Spleen (tissue), 11 donors: ENCODE data around the gene KRT7. TPM values are rescaled to one million over a fixed set of nuclear protein-coding genes. Genes with fewer than 3 reads are reported as not detected.

ENCODE experiments used
- DNase-seq: peaks from one replicate; pipeline ENCODE4 v3.0.0-alpha.2; 2020
- H3K27ac ChIP-seq, 8 donors: fragments of 200-600 bp; sonication (generic) in 7 of 8; 1 replicate in 4 of 8; 2 replicates in 4 of 8; pipeline versions ENCODE4 v1.5.0 to v1.8.0; 2016 to 2021; ENCODE audit warnings: inconsistent platforms in 4 of 8, mild to moderate bottlenecking in 4 of 8, moderate library complexity in 1 of 8
- H3K27me3 ChIP-seq, 7 donors: fragments of 200-600 bp; sonication (generic) in 6 of 7; replicated peaks in 1 of 7; 1 replicate in 4 of 7; 2 replicates in 3 of 7; pipeline versions ENCODE4 v1.5.0 to v1.8.0; 2016 to 2021; ENCODE audit warnings: inconsistent platforms in 3 of 7, mild to moderate bottlenecking in 1 of 7
- H3K36me3 ChIP-seq, 6 donors: fragments of 200-600 bp; sonication (generic) in 5 of 6; 1 replicate in 4 of 6; 2 replicates in 2 of 6; pipeline versions ENCODE4 v1.5.0 to v1.8.0; 2016 to 2021; ENCODE audit warnings: inconsistent platforms in 2 of 6
- H3K4me1 ChIP-seq, 6 donors: fragments of 200-600 bp; sonication (generic) in 5 of 6; 1 replicate in 3 of 6; 2 replicates in 3 of 6; pipeline versions ENCODE4 v1.5.0 to v1.8.0; 2016 to 2021; ENCODE audit warnings: inconsistent platforms in 3 of 6
- H3K4me3 ChIP-seq, 8 donors: fragments of 200-600 bp; sonication (generic) in 7 of 8; 1 replicate in 4 of 8; 2 replicates in 4 of 8; pipeline versions ENCODE4 v1.5.0 to v1.8.0; 2016 to 2021; ENCODE audit warnings: inconsistent platforms in 4 of 8, mild to moderate bottlenecking in 4 of 8, moderate library complexity in 2 of 8
- H3K9me3 ChIP-seq, 8 donors: fragments of 200-600 bp; sonication (generic) in 7 of 8; 1 replicate in 4 of 8; 2 replicates in 4 of 8; pipeline versions ENCODE4 v1.5.0 to v1.8.0; 2016 to 2021; ENCODE audit warnings: inconsistent platforms in 4 of 8
- POLR2A ChIP-seq, 3 donors: fragments of 450-650 bp; IDR thresholded peaks; one replicate each; pipeline ENCODE4 v1.5.1; 2017; ENCODE audit warnings: antibody characterized with exemption in 3 of 3, mild to moderate bottlenecking in 1 of 3
- POLR2AphosphoS5 ChIP-seq, 3 donors: sonication (generic); formaldehyde crosslinking; IDR thresholded peaks; one replicate each; pipeline ENCODE4 v1.5.1; 2017; ENCODE audit warnings: antibody characterized with exemption in 3 of 3
- WGBS, 5 donors: extraction: QIAGEN DNeasy Blood & Tissue Kit in 3 of 5; methylation state at CpG; one replicate each; pipeline versions ENCODE4 v1.1.5 to v1.1.7; 2013 to 2018; 5-methylcytosine and 5-hydroxymethylcytosine counted together
- intact Hi-C: fragments of 100-400 bp; cut with DNase I; formaldehyde crosslinking; loops from one replicate; pipeline ENCODE4 v1.15.0; 2023; ENCODE audit warnings: low total_unique reads
- polyA plus RNA-seq, 3 donors: library from polyadenylated mRNA; stranded (reverse); fragments of 200-250 nt; gene quantifications; one replicate each; pipeline ENCODE4 v1.2.1, GENCODE V29; 2013
- total RNA-seq, 7 donors: library from RNA; depleted of rRNA in 3 of 7; stranded (reverse); fragments of >200 nt in 3 of 7; fragmentation: NEBNext Ultra II Directional in 4 of 7; extraction: Animal tissue kit (Norgen Biotek cat#: 25700) in 4 of 7; gene quantifications; one replicate each; pipeline versions ENCODE4 v1.1.0 to v1.2.1, GENCODE V29; 2016 to 2021
- TF ChIP-seq, protein P1 (sequence below), 11 experiments: fragments of 200-600 bp in 7 of 11; fragments of 450-650 bp in 4 of 11; sonication (generic) in 4 of 11; IDR thresholded peaks in 8 of 11; conservative IDR thresholded peaks in 3 of 11; 1 replicate in 7 of 11; 2 replicates in 4 of 11; pipeline versions ENCODE4 v1.4.0 to v1.8.0; 2016 to 2021; ENCODE audit warnings: antibody characterized with exemption in 11 of 11, inconsistent platforms in 4 of 11, mild to moderate bottlenecking in 1 of 11
- donor health status: healthy with polysubstance abuse.
- donor health status: DM: no; HTN: no; CAD: no; lungs with moderate emphysema.
- donor health status: DM: no; HTN: no; CAD: no.
- donor health status: Bipolar disorder and iron deficiency.
- donor health status: healthy.
- donor health status: DM: no; HTN: no; CAD: no.
- donor health status: DM: yes; HTN: yes; CAD: no.

The KRT7 gene
- total and polyA plus RNA-seq, 10 donors: 0.73 to 1.9 (median 1.2) TPM; not detected in 3

DNA sequence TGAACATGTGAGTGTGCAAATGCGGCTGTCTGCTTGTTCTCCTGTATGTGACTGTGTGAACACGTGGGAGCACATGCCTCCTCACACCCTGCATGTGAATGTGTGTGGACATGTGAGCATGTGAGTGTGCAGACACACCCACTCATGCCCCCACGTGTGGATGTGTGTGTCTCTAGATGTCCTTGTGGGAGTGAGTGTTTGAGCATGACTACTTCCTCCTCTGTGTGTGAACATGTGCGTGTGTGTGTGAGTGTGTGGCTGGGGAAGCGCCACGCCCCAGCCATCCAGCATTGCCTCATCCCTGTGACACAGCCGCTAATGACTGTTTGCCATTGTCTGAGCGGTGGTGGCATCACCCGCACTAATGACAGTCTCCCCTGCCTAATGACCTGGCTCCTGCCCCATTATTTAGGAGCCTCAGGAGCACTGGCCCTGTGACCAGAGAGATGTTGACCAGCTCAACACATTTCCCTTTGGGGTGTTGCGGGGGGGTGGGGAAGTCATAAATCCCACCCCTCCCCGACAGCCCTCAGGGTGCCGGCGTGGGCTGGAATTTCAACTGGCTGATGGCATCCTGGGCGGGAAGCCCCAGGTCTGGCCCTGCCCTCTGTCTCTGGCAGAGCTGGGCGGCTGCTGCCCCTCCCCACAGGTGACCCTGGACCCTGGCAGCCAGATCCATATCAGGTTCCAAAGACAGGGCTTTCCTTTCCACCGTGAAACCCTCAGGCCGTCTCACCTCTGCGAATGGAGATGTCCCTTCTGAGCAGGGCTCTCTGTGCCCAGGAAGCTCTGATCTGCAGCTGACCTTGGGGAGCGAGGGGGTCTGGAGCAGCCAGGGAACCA is 29.7 kb upstream of the KRT7 start:
- peaks cover 7 to 73% (median 47%) of the 10 kb centered on the region in 6 donors for H3K4me1 ChIP-seq
- DNase-seq: peak; percentile 78
- H3K9me3 ChIP-seq: no peaks in the 10 kb centered on the region
- peaks cover 0 to 29% (median 0%) of the 10 kb centered on the region in 7 donors for H3K27me3 ChIP-seq
- TF ChIP-seq, protein P1, sequence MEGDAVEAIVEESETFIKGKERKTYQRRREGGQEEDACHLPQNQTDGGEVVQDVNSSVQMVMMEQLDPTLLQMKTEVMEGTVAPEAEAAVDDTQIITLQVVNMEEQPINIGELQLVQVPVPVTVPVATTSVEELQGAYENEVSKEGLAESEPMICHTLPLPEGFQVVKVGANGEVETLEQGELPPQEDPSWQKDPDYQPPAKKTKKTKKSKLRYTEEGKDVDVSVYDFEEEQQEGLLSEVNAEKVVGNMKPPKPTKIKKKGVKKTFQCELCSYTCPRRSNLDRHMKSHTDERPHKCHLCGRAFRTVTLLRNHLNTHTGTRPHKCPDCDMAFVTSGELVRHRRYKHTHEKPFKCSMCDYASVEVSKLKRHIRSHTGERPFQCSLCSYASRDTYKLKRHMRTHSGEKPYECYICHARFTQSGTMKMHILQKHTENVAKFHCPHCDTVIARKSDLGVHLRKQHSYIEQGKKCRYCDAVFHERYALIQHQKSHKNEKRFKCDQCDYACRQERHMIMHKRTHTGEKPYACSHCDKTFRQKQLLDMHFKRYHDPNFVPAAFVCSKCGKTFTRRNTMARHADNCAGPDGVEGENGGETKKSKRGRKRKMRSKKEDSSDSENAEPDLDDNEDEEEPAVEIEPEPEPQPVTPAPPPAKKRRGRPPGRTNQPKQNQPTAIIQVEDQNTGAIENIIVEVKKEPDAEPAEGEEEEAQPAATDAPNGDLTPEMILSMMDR (IDR thresholded peaks at IDR 0.05 in 8 of 11, conservative IDR thresholded peaks at IDR 0.05 in 3 of 11): no peak
- TF ChIP-seq POLR2AphosphoS5 (IDR thresholded peaks at IDR 0.05): peak; percentile 48 to 80 (median 77)
- WGBS, 5 donors: 21 to 34% (median 25%) methylated on average over 17 to 19 of the region's 19 CpGs
- H3K4me3 ChIP-seq: no peak overlapping the region
- intact Hi-C loops: no loop called here
- H3K27ac ChIP-seq: peak overlapping the region in 7 of 8 donors; percentile 58 to 84 (median 65)
- H3K36me3 ChIP-seq: no peaks in the 10 kb centered on the region

DNA sequence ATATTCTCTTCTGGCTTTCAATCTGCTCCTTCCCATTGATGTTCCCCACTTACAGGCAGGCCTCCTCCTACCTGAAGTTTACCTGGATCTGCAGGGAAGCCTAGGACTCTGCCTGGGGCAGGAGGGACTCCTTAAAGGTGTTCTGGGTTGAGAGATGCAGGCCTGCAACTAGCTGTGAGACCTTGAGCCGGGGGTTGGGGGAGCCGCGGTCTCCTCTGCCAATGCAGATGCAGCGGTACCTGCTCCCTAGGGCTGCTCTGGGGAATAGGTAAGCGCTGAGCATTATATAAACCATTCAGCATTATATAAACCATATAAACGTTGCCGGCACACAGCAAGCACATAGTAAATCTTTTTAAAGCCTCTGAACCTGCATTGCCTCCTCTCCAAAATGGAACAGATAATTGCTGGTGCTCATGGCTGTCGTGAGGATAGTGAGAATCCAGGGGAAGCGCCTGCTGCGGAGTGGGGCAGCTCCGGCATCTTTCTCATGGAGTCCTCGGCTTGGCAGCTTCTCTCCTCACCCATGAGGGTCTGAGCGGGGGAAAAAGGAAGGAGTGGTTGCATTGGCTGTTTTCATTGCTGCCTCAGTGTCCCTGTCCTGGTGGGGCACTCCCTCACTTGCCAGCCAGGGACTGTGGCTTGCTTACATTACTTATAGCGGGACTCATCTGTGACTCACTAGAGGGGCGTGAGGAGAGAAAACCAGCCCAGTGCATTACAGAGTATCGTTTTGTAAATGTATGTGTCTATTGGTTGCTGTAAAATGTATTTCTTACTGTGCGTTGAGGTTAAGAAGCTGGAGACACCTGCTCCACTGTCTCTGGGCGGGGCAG is 28.7 kb upstream of the KRT7 start:
- Histone ChIP-seq H3K4me3 (no peak overlapping the region), H3K36me3 (no peaks in the 10 kb centered on the region), H3K27ac (peak overlapping the region in 4 of 8 donors; percentile 63 to 84 (median 70)), H3K9me3 (no peaks in the 10 kb centered on the region), H3K27me3 (peaks cover 0 to 38% (median 0%) of the 10 kb centered on the region in 7 donors), H3K4me1 (peaks cover 0 to 63% (median 37%) of the 10 kb centered on the region in 6 donors)
- WGBS, 5 donors: 86 to 92% (median 90%) methylated on average over 17 to 18 of the region's 18 CpGs
- TF ChIP-seq POLR2A (IDR thresholded peaks at IDR 0.05) (no peak), POLR2AphosphoS5 (IDR thresholded peaks at IDR 0.05) (no peak)
- TF ChIP-seq, protein P1 (IDR thresholded peaks at IDR 0.05 in 8 of 11, conservative IDR thresholded peaks at IDR 0.05 in 3 of 11): no peak
- DNase-seq: peak; percentile 38
- intact Hi-C loops: no loop called here

DNA sequence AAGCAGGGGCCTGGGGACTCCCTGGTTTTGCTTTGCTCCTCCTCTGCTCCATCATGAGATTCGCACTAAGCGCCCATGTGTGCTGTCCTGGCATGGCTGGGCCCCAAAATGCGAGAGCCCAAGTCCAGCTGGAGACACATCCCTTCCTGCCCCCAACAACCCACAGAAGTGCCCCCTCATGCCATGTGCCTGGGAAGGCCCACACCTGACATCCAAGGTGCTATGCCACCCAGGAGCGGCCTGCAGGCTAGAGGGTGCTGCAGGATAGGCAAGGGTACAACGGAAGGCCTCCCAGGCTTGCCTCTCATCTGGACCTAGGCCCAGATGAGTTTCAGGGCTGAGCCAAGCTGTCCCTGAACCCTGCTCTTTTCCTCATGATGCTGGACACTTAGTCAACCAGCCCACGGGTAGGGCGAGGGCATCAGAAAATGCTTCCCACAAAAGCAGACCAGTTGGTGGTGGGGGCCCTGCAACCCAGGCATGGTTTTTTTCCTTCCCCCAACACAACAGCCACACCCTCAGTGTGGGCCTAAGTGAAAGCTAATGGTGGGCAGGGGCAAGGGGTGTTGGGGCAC is 28.0 kb upstream of the KRT7 start:
- Histone ChIP-seq H3K4me3 (no peak overlapping the region), H3K27ac (no peak overlapping the region), H3K9me3 (no peaks in the 10 kb centered on the region), H3K27me3 (peaks cover 0 to 39% (median 0%) of the 10 kb centered on the region in 7 donors), H3K4me1 (peaks cover 0 to 56% (median 32%) of the 10 kb centered on the region in 6 donors), H3K36me3 (no peaks in the 10 kb centered on the region)
- whole genome bisulfite sequencing, 5 donors: 78 to 94% (median 84%) methylated on average over 3 to 7 of the region's 7 CpGs
- intact Hi-C loops: no loop called here
- peak; percentile 36 for DNase-seq
- TF ChIP-seq POLR2A (IDR thresholded peaks at IDR 0.05) (no peak), POLR2AphosphoS5 (IDR thresholded peaks at IDR 0.05) (no peak)
- TF ChIP-seq, protein P1 (IDR thresholded peaks at IDR 0.05 in 8 of 11, conservative IDR thresholded peaks at IDR 0.05 in 3 of 11): no peak
